Hematopoietic multipotent progenitor cell treated with erythropoietin and hydrocortisone succinate and interleukin-3 and kit ligand, for 8 days (in vitro differentiated cells): ENCODE measurements around the gene MMRN2.
"Not testable (repeated sequence)": the region's sequence is repeated elsewhere in the genome, so short reads cannot be mapped to it uniquely, and the experiment has no call there.

Source experiments
- DNase-seq: peaks from one replicate; pipeline ENCODE4 v3.0.0-alpha.2; 2015

Gene MMRN2

GRCh38 chr10:86957471-86958115 lies at the start of gene MMRN2:
TSS of gene MMRN2 (minus strand) at chr10:86957615. CDS start at chr10:86957541, 74 bp downstream.
- DNase-seq, result no peak

GRCh38 chr10:87007124-87007523 lies 49.7 kb upstream of the MMRN2 start:
- not testable (repeated sequence) for DNase-seq

GRCh38 chr10:87000491-87000890 lies 43.1 kb upstream of the MMRN2 start:
- no peak for DNase-seq

- DNase-seq, result not testable (repeated sequence)
These were observed 42.5 kb upstream of the MMRN2 start for GRCh38 chr10:86999802-87000403.

GRCh38 chr10:86992929-86993328 lies 35.5 kb upstream of the MMRN2 start:
- DNase-seq, result no peak

GRCh38 chr10:86992456-86992855 lies 35.0 kb upstream of the MMRN2 start:
- DNase-seq, result no peak

GRCh38 chr10:86991362-86991761 lies 33.9 kb upstream of the MMRN2 start:
- DNase-seq, result not testable (repeated sequence)

- no peak for DNase-seq
These were observed 31.1 kb upstream of the MMRN2 start for GRCh38 chr10:86988520-86988919.

- DNase-seq, result not testable (repeated sequence)
These were observed 27.1 kb upstream of the MMRN2 start for GRCh38 chr10:86984498-86984897.

GRCh38 chr10:86981716-86982115 lies 24.3 kb upstream of the MMRN2 start:
- no peak for DNase-seq

GRCh38 chr10:86981020-86981419 lies 23.6 kb upstream of the MMRN2 start:
- not testable (repeated sequence) for DNase-seq

GRCh38 chr10:86979977-86980448 lies 22.6 kb upstream of the MMRN2 start:
- DNase-seq, result no peak

GRCh38 chr10:86979296-86979818 lies 21.9 kb upstream of the MMRN2 start:
- DNase-seq, result no peak

- DNase-seq, result not testable (repeated sequence)
These were observed 21.0 kb upstream of the MMRN2 start for GRCh38 chr10:86978457-86978856.

- no peak for DNase-seq
These were observed 19.1 kb upstream of the MMRN2 start for GRCh38 chr10:86976362-86977056.

GRCh38 chr10:86974484-86974883 lies 17.1 kb upstream of the MMRN2 start:
- no peak for DNase-seq

- no peak for DNase-seq
These were observed 15.4 kb upstream of the MMRN2 start for GRCh38 chr10:86972613-86973380.

GRCh38 chr10:86971232-86971991 lies 14.0 kb upstream of the MMRN2 start:
- peak; percentile 79 for DNase-seq

GRCh38 chr10:86970982-86971231 lies 13.5 kb upstream of the MMRN2 start:
- no peak for DNase-seq

- no peak for DNase-seq
These were observed 13.0 kb upstream of the MMRN2 start for GRCh38 chr10:86970162-86970981.

- no peak for DNase-seq
These were observed 12.1 kb upstream of the MMRN2 start for GRCh38 chr10:86969421-86970041.
